Astrocyte of the cerebellum (primary cell): ENCODE data around the gene QPCT.

Experiments
- DNase-seq: peaks from one replicate; pipeline ENCODE4 v3.0.0-alpha.2; 2011; ENCODE audit warnings: low read depth
- H3K4me3 ChIP-seq: 2 replicates; pipeline ENCODE4 v1.5.1; 2011; ENCODE audit warnings: mild to moderate bottlenecking, low read depth, low read length, moderate library complexity
- in situ Hi-C: cut with HindIII; loops from 2 replicates; pipeline ENCODE4 v1.10.0; 2017; ENCODE audit warnings: low sequenced_read_pairs
- TF ChIP-seq, protein P1 (sequence below): IDR thresholded peaks from 2 replicates; pipeline ENCODE4 v1.5.1; 2012; ENCODE audit warnings: low read length, low read depth, moderate library complexity, mild to moderate bottlenecking; ENCODE audit errors: missing control alignments

The QPCT gene

DNA sequence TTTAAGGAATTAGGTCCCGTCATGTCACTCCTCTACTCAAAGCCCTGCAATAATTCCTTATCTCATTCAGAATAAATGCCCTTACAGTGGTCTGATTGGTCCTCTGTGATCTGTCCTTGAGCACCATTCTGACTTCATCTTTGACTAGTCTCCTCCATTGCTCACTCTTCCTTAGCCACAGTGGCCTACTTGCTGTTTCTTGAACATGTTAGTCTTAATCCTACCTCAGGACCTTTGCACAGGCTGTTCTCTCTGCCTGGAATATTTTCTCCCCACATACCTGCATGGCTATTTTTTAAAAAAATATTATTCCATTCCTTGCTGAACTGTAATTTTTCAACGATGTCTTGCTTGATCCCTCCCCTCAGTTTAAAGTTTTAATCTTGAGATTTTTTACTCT is 48.0 kb downstream of the QPCT start:
- TF ChIP-seq, protein P1, sequence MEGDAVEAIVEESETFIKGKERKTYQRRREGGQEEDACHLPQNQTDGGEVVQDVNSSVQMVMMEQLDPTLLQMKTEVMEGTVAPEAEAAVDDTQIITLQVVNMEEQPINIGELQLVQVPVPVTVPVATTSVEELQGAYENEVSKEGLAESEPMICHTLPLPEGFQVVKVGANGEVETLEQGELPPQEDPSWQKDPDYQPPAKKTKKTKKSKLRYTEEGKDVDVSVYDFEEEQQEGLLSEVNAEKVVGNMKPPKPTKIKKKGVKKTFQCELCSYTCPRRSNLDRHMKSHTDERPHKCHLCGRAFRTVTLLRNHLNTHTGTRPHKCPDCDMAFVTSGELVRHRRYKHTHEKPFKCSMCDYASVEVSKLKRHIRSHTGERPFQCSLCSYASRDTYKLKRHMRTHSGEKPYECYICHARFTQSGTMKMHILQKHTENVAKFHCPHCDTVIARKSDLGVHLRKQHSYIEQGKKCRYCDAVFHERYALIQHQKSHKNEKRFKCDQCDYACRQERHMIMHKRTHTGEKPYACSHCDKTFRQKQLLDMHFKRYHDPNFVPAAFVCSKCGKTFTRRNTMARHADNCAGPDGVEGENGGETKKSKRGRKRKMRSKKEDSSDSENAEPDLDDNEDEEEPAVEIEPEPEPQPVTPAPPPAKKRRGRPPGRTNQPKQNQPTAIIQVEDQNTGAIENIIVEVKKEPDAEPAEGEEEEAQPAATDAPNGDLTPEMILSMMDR, result no peak
- no peak for DNase-seq
- in situ Hi-C loops, result loop anchor here (25.0 kb wide), 1 partner anchor 895 kb away; no protein-coding TSS in a partner anchor
- no peak overlapping the region for H3K4me3 ChIP-seq

DNA sequence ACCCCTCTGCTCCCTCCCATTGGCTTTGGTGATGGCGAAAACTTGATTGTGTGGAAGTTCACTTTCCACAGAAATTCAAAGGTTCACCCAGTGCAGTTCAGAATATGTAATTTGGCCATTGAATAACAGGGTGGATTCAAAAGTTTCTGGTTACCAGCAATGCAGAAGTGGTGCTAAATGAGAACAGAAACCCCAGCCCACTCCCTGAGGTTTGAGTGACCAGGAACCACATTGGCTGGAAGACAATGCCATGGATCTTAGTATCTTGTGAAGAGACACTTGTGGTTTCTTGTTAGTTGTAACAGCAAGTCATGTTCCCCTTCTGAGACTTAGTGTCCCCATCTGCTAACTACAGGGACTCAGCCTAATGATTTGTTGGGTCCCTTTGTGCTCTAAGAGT is 49.8 kb downstream of the QPCT start:
- TF ChIP-seq, protein P1, result no peak
- H3K4me3 ChIP-seq, result no peak overlapping the region
- no peak for DNase-seq
- in situ Hi-C loops, result loop anchor here (25.0 kb wide), 1 partner anchor 893 kb away; no protein-coding TSS in a partner anchor

DNA sequence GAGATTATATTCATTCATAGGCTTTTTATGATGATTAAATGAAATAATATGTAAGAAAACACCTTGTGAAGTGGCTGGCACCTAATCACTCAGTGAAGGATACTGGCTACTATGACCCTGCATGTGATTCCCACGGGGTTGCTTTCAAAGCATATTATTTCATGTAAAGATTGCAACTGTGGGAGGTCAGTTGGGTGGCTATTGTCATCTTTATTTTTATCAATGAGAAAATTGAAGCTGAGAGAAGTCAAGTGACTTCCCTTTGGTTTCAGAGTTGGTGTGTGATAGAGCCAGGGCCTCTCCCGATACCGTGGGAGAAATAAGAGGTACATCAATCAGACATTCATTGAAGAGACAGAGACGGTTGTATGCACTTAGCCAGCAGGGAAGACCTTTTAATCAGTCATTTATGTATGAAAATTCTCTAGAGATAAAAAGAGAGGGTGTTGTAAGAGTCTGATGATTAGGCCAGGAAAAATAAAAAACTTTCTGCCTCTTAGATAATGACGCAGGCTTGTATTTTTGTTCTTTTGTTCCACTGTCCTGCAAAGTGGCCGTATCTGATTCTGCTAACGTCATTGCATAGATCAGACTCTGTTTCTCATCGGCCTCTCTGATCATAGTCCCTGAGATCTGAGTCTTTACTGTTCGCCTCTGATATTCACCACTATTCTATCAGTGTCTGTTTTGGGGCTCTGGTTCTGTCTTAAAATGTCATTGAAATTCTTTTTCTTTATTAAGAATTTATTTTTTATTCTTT is 50.5 kb downstream of the QPCT start:
- in situ Hi-C loops, result loop anchor here (25.0 kb wide), 1 partner anchor 892 kb away; no protein-coding TSS in a partner anchor
- TF ChIP-seq, protein P1, result no peak
- no peak overlapping the region for H3K4me3 ChIP-seq
- DNase-seq, result no peak

DNA sequence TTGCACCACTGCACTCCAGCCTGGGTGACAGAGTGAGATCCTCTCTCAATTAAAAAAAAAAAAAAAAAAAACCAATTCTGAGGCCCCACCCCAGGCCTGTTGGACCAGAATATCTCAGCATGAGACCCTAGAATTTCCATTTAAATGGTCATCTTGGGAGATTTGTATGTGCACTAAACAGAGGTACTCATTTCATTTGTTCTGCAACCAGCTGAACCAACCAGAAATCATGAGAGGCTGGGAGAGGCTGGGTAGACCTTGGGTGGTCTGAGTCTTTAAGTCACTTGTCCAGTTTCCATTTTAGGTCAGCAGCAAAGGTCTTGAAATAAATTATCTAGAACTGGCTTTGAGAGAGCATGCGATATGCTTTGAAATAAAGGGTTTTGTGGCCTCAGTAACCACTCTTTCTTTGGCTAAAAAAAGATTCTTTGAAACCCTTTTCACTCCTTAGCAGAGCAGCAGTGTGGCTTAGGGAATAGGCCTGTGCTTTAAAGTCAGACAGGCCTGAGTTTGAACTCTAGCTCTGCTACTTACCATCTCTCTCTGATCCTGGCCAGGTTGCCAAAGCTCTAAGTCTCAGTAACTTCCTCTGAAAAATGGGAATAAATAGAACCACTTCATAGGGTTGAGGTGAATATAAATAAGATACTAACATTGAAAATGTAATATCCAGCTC is 52.6 kb downstream of the QPCT start:
- in situ Hi-C loops, result loop anchor here (25.0 kb wide), 1 partner anchor 890 kb away; no protein-coding TSS in a partner anchor
- TF ChIP-seq, protein P1, result no peak
- H3K4me3 ChIP-seq, result no peak overlapping the region
- no peak for DNase-seq

DNA sequence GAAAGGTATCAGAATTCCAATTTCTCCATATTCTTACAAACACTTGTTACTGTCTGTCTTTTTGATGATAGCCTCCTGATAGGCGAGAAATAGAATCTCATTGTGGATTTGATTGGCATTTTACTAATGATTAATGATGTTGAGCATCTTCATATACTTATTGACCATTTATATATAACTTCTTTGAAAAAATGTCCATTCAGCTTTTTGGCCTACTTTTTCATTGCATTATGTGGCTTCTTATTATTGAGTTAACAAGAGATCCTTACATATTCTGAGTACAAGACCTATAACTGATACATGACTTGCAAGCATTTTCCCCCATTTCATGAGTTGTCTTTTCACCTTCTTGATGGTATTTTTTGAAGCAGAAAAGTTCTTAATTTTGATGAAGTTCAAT is 54.6 kb downstream of the QPCT start:
- in situ Hi-C loops, result loop anchor here (25.0 kb wide), 1 partner anchor 888 kb away; no protein-coding TSS in a partner anchor
- TF ChIP-seq, protein P1, result no peak
- no peak overlapping the region for H3K4me3 ChIP-seq
- DNase-seq, result no peak

DNA sequence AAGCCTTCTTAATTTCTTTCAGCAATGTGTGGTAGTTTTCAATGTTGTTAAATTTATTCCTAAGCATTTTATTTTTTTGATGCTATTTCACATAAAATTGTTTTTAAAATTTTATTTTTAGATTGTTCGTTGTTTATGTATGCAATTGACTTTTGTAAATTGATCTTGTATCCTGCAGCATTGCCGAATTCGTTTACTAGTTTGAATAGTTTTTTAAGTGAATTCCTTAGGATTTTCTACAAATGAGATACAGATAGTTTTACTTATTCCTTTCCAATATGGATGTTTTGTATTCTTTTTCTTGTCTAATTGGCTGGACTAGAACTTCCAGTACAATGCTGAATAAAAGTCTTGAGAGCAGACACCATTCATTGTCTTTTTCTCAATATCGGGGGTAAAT is 55.6 kb downstream of the QPCT start:
- TF ChIP-seq, protein P1, result no peak
- no peak overlapping the region for H3K4me3 ChIP-seq
- in situ Hi-C loops, result no loop called here
- DNase-seq, result no peak
